Rectal smooth muscle tissue (tissue), 1 donor: ENCODE measurements around the gene CUL4B.
"Not testable (repeated sequence)": the region's sequence is repeated elsewhere in the genome, so short reads cannot be mapped to it uniquely, and the experiment has no call there.

Source experiments
- H3K27ac ChIP-seq: one replicate; pipeline ENCODE4 v1.7.0; 2013; ENCODE audit warnings: low read depth, low read length, inconsistent platforms
- H3K27me3 ChIP-seq: one replicate; pipeline ENCODE4 v1.7.0; 2013; ENCODE audit warnings: low read length; ENCODE audit not compliant: control insufficient read depth, insufficient read depth
- H3K36me3 ChIP-seq: one replicate; pipeline ENCODE4 v1.7.0; 2013; ENCODE audit warnings: low read length; ENCODE audit not compliant: control insufficient read depth, insufficient read depth
- H3K4me1 ChIP-seq: one replicate; pipeline ENCODE4 v1.7.0; 2013; ENCODE audit warnings: low read length; ENCODE audit not compliant: control insufficient read depth, insufficient read depth
- H3K4me3 ChIP-seq: one replicate; pipeline ENCODE4 v1.7.0; 2013; ENCODE audit warnings: low read length
- H3K9ac ChIP-seq: one replicate; pipeline ENCODE4 v1.7.0; 2013; ENCODE audit warnings: low read length

CUL4B gene

GRCh38 chrX:120560842-120561633, at the start of gene CUL4B:
CUL4B (minus strand) TSS chrX:120560962; CDS start chrX:120560638, 324 bp downstream.
- H3K36me3 ChIP-seq: no peaks in the 10 kb centered on the region
- H3K27ac ChIP-seq: peak within 1 kb of the TSS; percentile 90
- no peaks in the 10 kb centered on the region for H3K27me3 ChIP-seq
- H3K4me3 ChIP-seq: peak within 1 kb of the TSS; percentile 81
- peaks cover 2% of the 10 kb centered on the region for H3K4me1 ChIP-seq
- H3K9ac ChIP-seq: peak within 1 kb of the TSS; percentile 40

- H3K27ac ChIP-seq: peak overlapping the region; percentile 80
- peak overlapping the region; percentile 82 for H3K4me3 ChIP-seq
- peaks cover 7% of the 10 kb centered on the region for H3K4me1 ChIP-seq
- no peaks in the 10 kb centered on the region for H3K27me3 ChIP-seq
- H3K9ac ChIP-seq: peak overlapping the region; percentile 57
- no peaks in the 10 kb centered on the region for H3K36me3 ChIP-seq
These were observed 43.6 kb upstream of the CUL4B start for GRCh38 chrX:120604361-120604782.

- Histone ChIP-seq H3K4me3 (peak within 1 kb of the TSS; percentile 82), H3K9ac (peak within 1 kb of the TSS; percentile 57), H3K36me3 (no peaks in the 10 kb centered on the region), H3K27me3 (no peaks in the 10 kb centered on the region), H3K4me1 (peaks cover 7% of the 10 kb centered on the region), H3K27ac (peak within 1 kb of the TSS; percentile 80)
These were observed 43.1 kb upstream of the CUL4B start, which contains the start of gene MCTS1 for GRCh38 chrX:120603707-120604360. MCTS1 (plus strand) TSS chrX:120604101; CDS start chrX:120604237, 136 bp downstream.

- no peak overlapping the region for H3K27ac ChIP-seq
- no peak overlapping the region for H3K9ac ChIP-seq
- H3K27me3 ChIP-seq: no peaks in the 10 kb centered on the region
- H3K36me3 ChIP-seq: no peaks in the 10 kb centered on the region
- H3K4me1 ChIP-seq: no peaks in the 10 kb centered on the region
- no peak overlapping the region for H3K4me3 ChIP-seq
These were observed 24.9 kb upstream of the CUL4B start for GRCh38 chrX:120585702-120586101.

- H3K27me3 ChIP-seq: no peaks in the 10 kb centered on the region
- no peak overlapping the region for H3K9ac ChIP-seq
- H3K36me3 ChIP-seq: no peaks in the 10 kb centered on the region
- H3K4me1 ChIP-seq: no peaks in the 10 kb centered on the region
- H3K27ac ChIP-seq: no peak overlapping the region
- H3K4me3 ChIP-seq: no peak overlapping the region
These were observed 14.8 kb upstream of the CUL4B start for GRCh38 chrX:120575379-120576114.

- H3K9ac ChIP-seq, H3K36me3 ChIP-seq, H3K4me3 ChIP-seq, H3K27me3 ChIP-seq, H3K4me1 ChIP-seq, H3K27ac ChIP-seq: not testable (repeated sequence)
These were observed 13.0 kb upstream of the CUL4B start for GRCh38 chrX:120573806-120574205.

- no peaks in the 10 kb centered on the region for H3K27me3 ChIP-seq
- no peaks in the 10 kb centered on the region for H3K36me3 ChIP-seq
- H3K4me1 ChIP-seq: no peaks in the 10 kb centered on the region
- no peak overlapping the region for H3K27ac ChIP-seq
- no peak overlapping the region for H3K4me3 ChIP-seq
- no peak overlapping the region for H3K9ac ChIP-seq
These were observed 9.3 kb upstream of the CUL4B start for GRCh38 chrX:120570011-120570600.

GRCh38 chrX:120568609-120569008, 7.8 kb upstream of the CUL4B start:
- no peaks in the 10 kb centered on the region for H3K4me1 ChIP-seq
- no peaks in the 10 kb centered on the region for H3K27me3 ChIP-seq
- H3K27ac ChIP-seq: no peak overlapping the region
- no peak overlapping the region for H3K9ac ChIP-seq
- no peaks in the 10 kb centered on the region for H3K36me3 ChIP-seq
- H3K4me3 ChIP-seq: no peak overlapping the region

- no peaks in the 10 kb centered on the region for H3K27me3 ChIP-seq
- H3K27ac ChIP-seq: no peak overlapping the region
- H3K9ac ChIP-seq: no peak overlapping the region
- no peaks in the 10 kb centered on the region for H3K36me3 ChIP-seq
- H3K4me3 ChIP-seq: no peak overlapping the region
- H3K4me1 ChIP-seq: no peaks in the 10 kb centered on the region
These were observed 7.3 kb upstream of the CUL4B start for GRCh38 chrX:120568035-120568434.

GRCh38 chrX:120566817-120567216, 6.1 kb upstream of the CUL4B start:
- H3K9ac ChIP-seq: no peak overlapping the region
- no peak overlapping the region for H3K27ac ChIP-seq
- no peak overlapping the region for H3K4me3 ChIP-seq
- no peaks in the 10 kb centered on the region for H3K36me3 ChIP-seq
- peaks cover 2% of the 10 kb centered on the region for H3K4me1 ChIP-seq
- H3K27me3 ChIP-seq: no peaks in the 10 kb centered on the region

GRCh38 chrX:120564925-120565324, 4.2 kb upstream of the CUL4B start:
- H3K36me3 ChIP-seq: no peaks in the 10 kb centered on the region
- peaks cover 2% of the 10 kb centered on the region for H3K4me1 ChIP-seq
- no peak overlapping the region for H3K27ac ChIP-seq

GRCh38 chrX:120562569-120562926, 1.8 kb upstream of the CUL4B start:
- peaks cover 2% of the 10 kb centered on the region for H3K4me1 ChIP-seq
- no peaks in the 10 kb centered on the region for H3K27me3 ChIP-seq
- H3K4me3 ChIP-seq: peak overlapping the region; percentile 51
- H3K36me3 ChIP-seq: no peaks in the 10 kb centered on the region
- peak overlapping the region; percentile 88 for H3K27ac ChIP-seq
- H3K9ac ChIP-seq: no peak overlapping the region

More at GRCh38 chrX:120564925-120565324, 4.2 kb upstream of the CUL4B start:
- H3K9ac ChIP-seq: no peak overlapping the region
- H3K27me3 ChIP-seq: no peaks in the 10 kb centered on the region
- H3K4me3 ChIP-seq: no peak overlapping the region
